Ovary (tissue), 3 donors: ENCODE results near the gene PRR19.

ENCODE experiments used
- CTCF ChIP-seq, 3 donors: fragments of 450-650 bp in 2 of 3; fragments of 200-600 bp in 1 of 3; IDR thresholded peaks; one replicate each; pipeline versions ENCODE4 v1.5.1 to v1.8.0; 2016 to 2022; ENCODE audit warnings: antibody characterized with exemption in 3 of 3, mild to moderate bottlenecking in 1 of 3
- EP300 ChIP-seq: sonication (generic); formaldehyde crosslinking; IDR thresholded peaks from one replicate; pipeline ENCODE4 v1.6.1; 2017; ENCODE audit warnings: antibody characterized with exemption
- donor health status: DM: no; HTN: no; CAD: no.

GRCh38 chr19:42269478-42270345 is 32.2 kb upstream of the PRR19 start:
- TF ChIP-seq CTCF (IDR thresholded peaks at IDR 0.05) (no peak), EP300 (no peak)
